Measurements from ENCODE around the gene GPR31. TPM values are rescaled to one million over a fixed set of nuclear protein-coding genes. Genes with fewer than 3 reads are reported as not detected.

Gene GPR31
- total RNA-seq, 1 experiment from 2014 or later: not detected

DNA sequence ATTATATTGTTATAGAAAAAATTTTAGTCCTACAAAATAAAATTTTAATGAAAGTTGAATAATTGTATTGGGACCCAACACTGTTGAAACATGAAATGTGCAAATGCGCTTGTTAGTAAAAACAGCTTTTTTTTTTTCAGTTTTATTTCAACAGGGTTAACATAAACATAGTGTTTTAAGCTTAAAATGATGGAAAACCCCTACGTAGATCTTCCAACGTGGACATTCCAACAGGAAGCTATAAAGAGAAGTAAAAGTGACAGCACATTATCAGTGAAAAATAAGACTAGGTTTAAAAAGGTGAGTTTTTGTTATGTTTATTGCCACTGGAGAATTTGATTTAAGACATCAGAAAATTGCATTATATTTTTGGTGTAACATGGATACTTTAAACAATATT is 6.5 kb upstream of the GPR31 start:
- no peak overlapping the region for H3K4ac ChIP-seq (ENCODE audit: low read depth, low read length)
- no peaks in the 10 kb centered on the region for H3K79me1 ChIP-seq (ENCODE audit: insufficient read depth, low read depth, low read length, poor library complexity, severe bottlenecking)
- H3K56ac ChIP-seq (ENCODE audit: insufficient read length, low read depth, low read length): no peak overlapping the region
- peaks cover 19% of the 10 kb centered on the region for H3K4me1 ChIP-seq (ENCODE audit: insufficient read depth, low read length)
- Mint-ChIP-seq H3K36me3 (ENCODE audit: insufficient read depth in 1 of 3, low read depth in 3 of 3) (peaks cover 0 to 19% (median 8%) of the 10 kb centered on the region in 3 experiments; a peak in 5 of 7 replicates), H3K9me3 (peaks cover 0 to 10% of the 10 kb centered on the region in 2 experiments; a peak in 3 of 5 replicates), H3K4me1 (peaks cover 40 to 47% of the 10 kb centered on the region in 2 experiments), H3K4me3 (no peak overlapping the region), H3K27me3 (ENCODE audit: low read depth) (no peaks in the 10 kb centered on the region), H3K27ac (peak overlapping the region in 1 of 3 experiments; percentile 33; a peak in 3 of 7 replicates)
- no peak overlapping the region for H3K4me2 ChIP-seq (ENCODE audit: insufficient read depth, insufficient read length, low read length)
- H3K9ac ChIP-seq (ENCODE audit: extremely low read depth, insufficient read length, low read length): no peak overlapping the region
- WGBS (ENCODE audit: extremely low coverage, insufficient read length, low lambda C conversion rate): no CpG with 5 or more reads among the region's 3 CpGs
- TF ChIP-seq, protein P1, sequence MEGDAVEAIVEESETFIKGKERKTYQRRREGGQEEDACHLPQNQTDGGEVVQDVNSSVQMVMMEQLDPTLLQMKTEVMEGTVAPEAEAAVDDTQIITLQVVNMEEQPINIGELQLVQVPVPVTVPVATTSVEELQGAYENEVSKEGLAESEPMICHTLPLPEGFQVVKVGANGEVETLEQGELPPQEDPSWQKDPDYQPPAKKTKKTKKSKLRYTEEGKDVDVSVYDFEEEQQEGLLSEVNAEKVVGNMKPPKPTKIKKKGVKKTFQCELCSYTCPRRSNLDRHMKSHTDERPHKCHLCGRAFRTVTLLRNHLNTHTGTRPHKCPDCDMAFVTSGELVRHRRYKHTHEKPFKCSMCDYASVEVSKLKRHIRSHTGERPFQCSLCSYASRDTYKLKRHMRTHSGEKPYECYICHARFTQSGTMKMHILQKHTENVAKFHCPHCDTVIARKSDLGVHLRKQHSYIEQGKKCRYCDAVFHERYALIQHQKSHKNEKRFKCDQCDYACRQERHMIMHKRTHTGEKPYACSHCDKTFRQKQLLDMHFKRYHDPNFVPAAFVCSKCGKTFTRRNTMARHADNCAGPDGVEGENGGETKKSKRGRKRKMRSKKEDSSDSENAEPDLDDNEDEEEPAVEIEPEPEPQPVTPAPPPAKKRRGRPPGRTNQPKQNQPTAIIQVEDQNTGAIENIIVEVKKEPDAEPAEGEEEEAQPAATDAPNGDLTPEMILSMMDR (conservative IDR thresholded peaks at IDR 0.05): no peak
- peaks cover 4% of the 10 kb centered on the region for H3K23me2 ChIP-seq (ENCODE audit: insufficient read length, low read depth, low read length, poor library complexity, severe bottlenecking)
- no peak overlapping the region for H4K8ac ChIP-seq (replicated peaks; ENCODE audit: insufficient read length, low read depth, low read length)
- H3K18ac ChIP-seq (ENCODE audit: insufficient read length, low read depth, low read length): no peak overlapping the region
- peak overlapping the region; percentile 73 for H2BK120ac ChIP-seq (ENCODE audit: low read depth, low read length, poor library complexity, severe bottlenecking)
- H2BK20ac ChIP-seq (ENCODE audit: low read depth, low read length, poor library complexity, severe bottlenecking): no peak overlapping the region
- no peaks in the 10 kb centered on the region for H3K9me3 ChIP-seq (ENCODE audit: control insufficient read depth, low read depth, low read length)
- H2BK12ac ChIP-seq (ENCODE audit: insufficient read length, low read depth, low read length): no peak overlapping the region
- DNase-seq: no peak
- no peaks in the 10 kb centered on the region for H3K27me3 ChIP-seq (ENCODE audit: insufficient read depth, low read length)
- no peak overlapping the region for H3K23ac ChIP-seq (ENCODE audit: insufficient read length, low read depth, low read length)
- no peaks in the 10 kb centered on the region for H3K79me2 ChIP-seq (ENCODE audit: insufficient read depth, low read length)
- no peak overlapping the region for H4K91ac ChIP-seq (ENCODE audit: insufficient read length, low read depth, low read length)
- H3T11ph ChIP-seq (ENCODE audit: low read length): no peak overlapping the region
- no peaks in the 10 kb centered on the region for H4K20me1 ChIP-seq (ENCODE audit: control insufficient read depth, insufficient read depth, insufficient read length)
- H2BK15ac ChIP-seq (ENCODE audit: low read depth, low read length): no peak overlapping the region
- no peak overlapping the region for H3K14ac ChIP-seq (ENCODE audit: insufficient read depth, low read length)
- H2AFZ ChIP-seq (ENCODE audit: low read length): no peak overlapping the region
- H4K5ac ChIP-seq (ENCODE audit: insufficient read length, low read depth, low read length): no peak overlapping the region
- no peak overlapping the region for H3K27ac ChIP-seq (ENCODE audit: insufficient read length, low read depth, low read length)
- H2BK5ac ChIP-seq (ENCODE audit: insufficient read length, low read length): no peak overlapping the region
- no peak overlapping the region for H2AK5ac ChIP-seq (ENCODE audit: insufficient read length, low read length)

Data from H9 (cell line).